Measurements from ENCODE around the gene KLHL6.

KLHL6 gene

GRCh38 chr3:183475016-183475763 is 80.3 kb downstream of the KLHL6 start:
- no peak for TF ChIP-seq GATA3 (IDR thresholded peaks at IDR 0.05; ENCODE audit: low read depth, low read length)

DNA sequence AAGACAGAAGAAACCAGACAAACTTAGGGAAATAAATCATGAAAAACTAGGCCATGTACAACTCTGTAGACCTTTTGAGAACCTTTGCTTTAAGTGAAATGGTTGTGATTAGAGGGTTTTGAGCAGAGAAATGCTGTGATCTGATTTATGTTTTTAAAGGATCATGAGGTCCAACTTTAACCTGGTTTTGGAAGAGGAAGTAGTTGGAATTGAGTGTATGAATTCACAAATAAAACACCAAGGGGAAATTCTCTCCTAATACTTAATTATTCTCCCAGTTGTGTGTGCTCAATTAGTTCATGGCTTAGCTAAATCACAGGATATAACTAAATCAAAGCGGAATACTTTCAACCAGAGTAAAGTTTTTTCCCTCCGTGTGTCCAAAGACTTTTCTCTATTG is 81.5 kb downstream of the KLHL6 start:
- TF ChIP-seq GATA3 (IDR thresholded peaks at IDR 0.05; ENCODE audit: low read depth, low read length) (no peak), GATA2 (IDR thresholded peaks at IDR 0.05; ENCODE audit: low read depth, low read length) (no peak)

DNA sequence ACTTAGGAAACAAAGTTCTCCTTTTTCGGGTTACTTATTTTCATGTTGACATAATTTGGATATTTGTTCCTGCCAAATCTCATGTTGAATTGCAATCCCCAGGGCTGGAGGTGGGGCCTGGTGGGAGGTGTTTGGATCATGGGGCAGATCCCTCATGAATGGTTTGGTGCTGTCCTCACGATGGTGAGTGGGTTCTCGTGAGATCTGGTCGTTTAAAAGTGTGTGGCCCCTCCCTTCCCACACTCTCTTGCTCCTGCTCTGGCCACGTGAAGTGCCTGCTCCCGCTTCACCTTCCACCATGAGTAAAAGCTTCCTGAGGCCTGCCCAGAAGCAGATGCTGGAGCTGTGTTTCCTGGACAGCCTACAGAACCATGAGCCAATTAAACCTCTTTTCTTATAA is 83.4 kb downstream of the KLHL6 start:
- no peak for TF ChIP-seq GATA3 (IDR thresholded peaks at IDR 0.05; ENCODE audit: low read depth, low read length)
- no peak for TF ChIP-seq GATA2 (IDR thresholded peaks at IDR 0.05; ENCODE audit: low read depth, low read length)

GRCh38 chr3:183468424-183468823 is 87.1 kb downstream of the KLHL6 start:
- TF ChIP-seq GATA2 (IDR thresholded peaks at IDR 0.05; ENCODE audit: low read depth, low read length), result no peak

DNA sequence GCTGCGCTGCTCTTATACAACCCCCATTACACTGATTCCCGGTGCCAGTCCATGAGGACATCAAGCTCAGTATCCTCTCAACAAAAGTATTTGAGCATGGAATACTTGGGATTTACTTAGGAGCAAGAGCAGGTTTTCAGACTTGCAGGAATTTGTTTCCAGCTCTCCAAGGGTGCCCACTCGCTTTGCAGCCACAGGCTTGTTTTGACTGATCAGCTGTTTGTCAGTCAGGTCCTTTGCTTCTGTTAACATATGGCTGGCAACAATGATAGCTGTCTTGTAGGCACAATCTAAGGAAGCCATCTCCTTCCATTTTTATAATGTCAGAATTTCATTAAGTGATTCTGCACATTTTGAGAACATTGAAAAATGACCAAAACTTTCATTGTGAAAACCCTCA is 88.9 kb downstream of the KLHL6 start:
- TF ChIP-seq GATA3 (IDR thresholded peaks at IDR 0.05; ENCODE audit: low read depth, low read length) (no peak), GATA2 (IDR thresholded peaks at IDR 0.05; ENCODE audit: low read depth, low read length) (no peak)

GRCh38 chr3:183464480-183464879 is 91.0 kb downstream of the KLHL6 start:
- TF ChIP-seq GATA2 (IDR thresholded peaks at IDR 0.05; ENCODE audit: low read depth, low read length), result no peak
- no peak for TF ChIP-seq GATA3 (IDR thresholded peaks at IDR 0.05; ENCODE audit: low read depth, low read length)

- TF ChIP-seq GATA2 (IDR thresholded peaks at IDR 0.05; ENCODE audit: low read depth, low read length), result no peak
- no peak for TF ChIP-seq GATA3 (IDR thresholded peaks at IDR 0.05; ENCODE audit: low read depth, low read length)
Measured at GRCh38 chr3:183460081-183461055, 95.1 kb downstream of the KLHL6 start.

DNA sequence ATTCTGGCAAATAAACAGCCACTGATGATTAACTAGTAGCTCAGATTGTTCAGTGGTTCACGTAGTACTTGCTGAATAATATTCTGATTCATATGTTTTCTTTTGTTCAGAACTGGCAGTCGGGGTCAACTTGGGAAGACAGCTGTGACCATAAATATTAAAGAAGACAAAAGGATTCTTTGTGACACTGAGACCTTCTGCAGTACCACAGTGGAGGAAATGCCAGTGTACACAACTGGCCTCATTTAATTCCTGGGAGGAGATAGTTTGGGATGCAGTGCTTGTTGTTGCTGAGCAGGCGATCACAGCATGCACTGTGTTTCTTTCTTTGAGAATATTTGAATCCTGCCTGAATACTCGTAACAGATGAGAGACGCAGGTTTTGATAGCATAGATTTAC is 100.4 kb downstream of the KLHL6 start:
- TF ChIP-seq GATA2 (IDR thresholded peaks at IDR 0.05; ENCODE audit: low read depth, low read length), result no peak
- no peak for TF ChIP-seq GATA3 (IDR thresholded peaks at IDR 0.05; ENCODE audit: low read depth, low read length)

DNA sequence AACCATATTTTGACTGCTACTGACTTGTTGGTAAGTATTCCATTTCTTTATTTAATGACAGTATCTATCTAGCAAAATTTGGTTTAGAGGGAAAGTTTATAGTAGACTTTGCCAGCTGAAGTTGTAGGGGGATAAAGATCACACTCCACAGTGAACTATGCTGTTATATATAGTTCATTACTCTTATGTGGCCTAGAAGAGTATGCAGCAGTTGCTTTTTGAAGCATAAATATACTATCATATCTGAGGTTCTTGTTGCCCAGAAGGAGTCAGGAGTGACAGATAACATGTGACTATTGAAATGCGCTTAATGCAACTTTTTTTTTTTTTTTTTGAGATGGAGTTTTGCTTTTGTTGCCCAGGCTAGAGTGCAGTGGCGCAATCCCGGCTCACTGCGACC is 101.4 kb downstream of the KLHL6 start:
- TF ChIP-seq GATA2 (IDR thresholded peaks at IDR 0.05; ENCODE audit: low read depth, low read length) (no peak), GATA3 (IDR thresholded peaks at IDR 0.05; ENCODE audit: low read depth, low read length) (no peak)

DNA sequence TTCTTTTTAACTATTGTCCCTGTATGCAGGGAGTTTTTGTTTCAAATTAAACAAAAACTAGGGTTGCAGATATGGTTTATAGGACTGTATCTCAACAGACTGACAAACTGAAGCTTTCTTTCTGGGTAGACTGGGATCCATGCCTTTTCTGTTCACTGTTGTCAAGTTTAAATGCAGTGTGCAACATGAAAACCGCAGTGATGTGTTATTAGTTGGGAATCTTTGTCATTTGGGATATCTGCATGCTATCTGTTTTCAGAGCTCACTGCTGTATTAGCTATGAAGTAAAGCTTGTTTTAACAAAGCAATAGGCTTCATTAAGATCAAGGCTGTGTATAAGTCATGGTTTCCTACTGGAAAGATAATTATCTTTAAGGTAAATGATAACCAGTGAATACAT is 105.7 kb downstream of the KLHL6 start:
- TF ChIP-seq GATA2 (IDR thresholded peaks at IDR 0.05; ENCODE audit: low read depth, low read length) (no peak), GATA3 (IDR thresholded peaks at IDR 0.05; ENCODE audit: low read depth, low read length) (no peak)

GRCh38 chr3:183449391-183449790 is 106.1 kb downstream of the KLHL6 start:
- no peak for TF ChIP-seq GATA3 (IDR thresholded peaks at IDR 0.05; ENCODE audit: low read depth, low read length)
- TF ChIP-seq GATA2 (IDR thresholded peaks at IDR 0.05; ENCODE audit: low read depth, low read length), result no peak

- no peak for TF ChIP-seq GATA3 (IDR thresholded peaks at IDR 0.05; ENCODE audit: low read depth, low read length)
- TF ChIP-seq GATA2 (IDR thresholded peaks at IDR 0.05; ENCODE audit: low read depth, low read length), result no peak
Measured at GRCh38 chr3:183448369-183449128, 107.0 kb downstream of the KLHL6 start.

DNA sequence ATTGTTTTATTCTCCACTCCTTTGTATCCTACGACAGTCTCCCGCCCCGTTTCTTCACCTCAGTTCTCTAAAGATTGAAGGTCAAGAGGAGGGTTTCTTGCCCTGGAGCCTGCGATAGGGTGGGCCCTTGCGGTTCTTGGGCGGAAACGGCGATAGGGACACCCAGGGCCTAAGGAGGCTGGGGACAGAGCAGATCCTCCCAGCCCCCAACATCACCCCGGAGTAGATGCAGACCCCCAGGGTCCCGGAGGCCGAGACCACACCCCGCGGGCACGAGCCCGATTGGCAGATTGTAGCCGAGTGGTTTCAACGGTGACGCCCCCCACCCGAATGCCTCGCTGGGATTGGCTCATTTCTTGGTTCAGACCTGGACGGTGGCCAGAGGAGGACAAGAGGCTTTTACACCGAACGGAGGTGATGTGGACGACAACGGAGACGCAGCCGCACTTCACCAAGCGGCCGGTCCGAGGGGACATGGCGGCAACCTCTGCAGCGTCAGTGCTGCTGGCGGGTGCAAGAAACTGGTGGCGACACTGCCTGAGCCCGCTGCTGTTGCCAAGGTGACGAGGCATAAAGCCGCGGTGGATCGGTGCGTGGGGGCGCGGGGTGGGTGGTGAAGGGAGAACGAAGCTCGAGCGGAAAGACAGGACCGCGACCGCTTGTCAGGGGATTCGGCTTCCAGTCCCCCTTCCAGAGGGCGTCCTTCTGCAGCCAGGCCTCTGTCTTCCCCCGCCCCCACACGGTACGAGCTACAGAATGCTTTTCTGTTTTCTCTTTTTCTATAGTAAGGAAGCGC is 108.1 kb downstream of the KLHL6 start:
- TF ChIP-seq GATA2 (IDR thresholded peaks at IDR 0.05; ENCODE audit: low read depth, low read length), result no peak
- no peak for TF ChIP-seq GATA3 (IDR thresholded peaks at IDR 0.05; ENCODE audit: low read depth, low read length)

All from SH-SY5Y (cell line).